Measurements from ENCODE around the gene ZNF526.

The ZNF526 gene

GRCh38 chr19:42216653-42217519, 3.2 kb upstream of the ZNF526 start (continued):
- TF ChIP-seq ZNF561 (tag by site-specific recombination; IDR thresholded peaks at IDR 0.05; ENCODE audit: borderline replicate concordance) (peak; percentile 86; the same call in 1 of the 2 replicates), ZNF645 (tag by site-specific recombination; IDR thresholded peaks at IDR 0.05) (0 out of 2 replicates have a peak, but pooled peaks have one; percentile 17), ZSCAN5A (tag by site-specific recombination; IDR thresholded peaks at IDR 0.05) (no peak), ZNF843 (tag by site-specific recombination; IDR thresholded peaks at IDR 0.05) (no peak), ZNF24 (tag by site-specific recombination; IDR thresholded peaks at IDR 0.05) (peak; percentile 45; the same call in 1 of the 2 replicates), MZF1 (tag by site-specific recombination; IDR thresholded peaks at IDR 0.05; ENCODE audit: borderline replicate concordance) (no peak), PATZ1 (tag by site-specific recombination; IDR thresholded peaks at IDR 0.05) (peak; percentile 77), ZNF677 (tag by site-specific recombination; IDR thresholded peaks at IDR 0.05) (no peak), ZNF341 (tag by site-specific recombination; IDR thresholded peaks at IDR 0.05; ENCODE audit: low read depth) (no peak), ZNF335 (tag by site-specific recombination; conservative IDR thresholded peaks at IDR 0.05) (peak; percentile 91), YY2 (tag by site-specific recombination; IDR thresholded peaks at IDR 0.05) (no peak), YY1 (tag by site-specific recombination; IDR thresholded peaks at IDR 0.05) (no peak; the same call in 1 of the 2 replicates), ZNF473 (tag by site-specific recombination; IDR thresholded peaks at IDR 0.05) (no peak), ZNF501 (tag by site-specific recombination; IDR thresholded peaks at IDR 0.05) (peak; percentile 51), ZBTB11 (tag by site-specific recombination; conservative IDR thresholded peaks at IDR 0.05; ENCODE audit: low read depth) (peak; percentile 37; the same call in 1 of the 2 replicates), ZNF529 (tag by site-specific recombination; IDR thresholded peaks at IDR 0.05; ENCODE audit: insufficient replicate concordance) (no peak), ZNF585B (tag by site-specific recombination; IDR thresholded peaks at IDR 0.05) (no peak), ZNF747 (tag by site-specific recombination; IDR thresholded peaks at IDR 0.05) (no peak), SP2 (tag by site-specific recombination; IDR thresholded peaks at IDR 0.05) (peak; percentile 65), ZNF248 (tag by site-specific recombination; IDR thresholded peaks at IDR 0.05) (no peak), OSR2 (tag by site-specific recombination; IDR thresholded peaks at IDR 0.05) (no peak), ZFHX2 (tag by site-specific recombination; conservative IDR thresholded peaks at IDR 0.05) (peak; percentile 87), ZNF658 (tag by site-specific recombination; IDR thresholded peaks at IDR 0.05) (no peak), ZNF560 (tag by site-specific recombination; IDR thresholded peaks at IDR 0.05; ENCODE audit: borderline replicate concordance) (no peak)
- TF ChIP-seq, protein P1, sequence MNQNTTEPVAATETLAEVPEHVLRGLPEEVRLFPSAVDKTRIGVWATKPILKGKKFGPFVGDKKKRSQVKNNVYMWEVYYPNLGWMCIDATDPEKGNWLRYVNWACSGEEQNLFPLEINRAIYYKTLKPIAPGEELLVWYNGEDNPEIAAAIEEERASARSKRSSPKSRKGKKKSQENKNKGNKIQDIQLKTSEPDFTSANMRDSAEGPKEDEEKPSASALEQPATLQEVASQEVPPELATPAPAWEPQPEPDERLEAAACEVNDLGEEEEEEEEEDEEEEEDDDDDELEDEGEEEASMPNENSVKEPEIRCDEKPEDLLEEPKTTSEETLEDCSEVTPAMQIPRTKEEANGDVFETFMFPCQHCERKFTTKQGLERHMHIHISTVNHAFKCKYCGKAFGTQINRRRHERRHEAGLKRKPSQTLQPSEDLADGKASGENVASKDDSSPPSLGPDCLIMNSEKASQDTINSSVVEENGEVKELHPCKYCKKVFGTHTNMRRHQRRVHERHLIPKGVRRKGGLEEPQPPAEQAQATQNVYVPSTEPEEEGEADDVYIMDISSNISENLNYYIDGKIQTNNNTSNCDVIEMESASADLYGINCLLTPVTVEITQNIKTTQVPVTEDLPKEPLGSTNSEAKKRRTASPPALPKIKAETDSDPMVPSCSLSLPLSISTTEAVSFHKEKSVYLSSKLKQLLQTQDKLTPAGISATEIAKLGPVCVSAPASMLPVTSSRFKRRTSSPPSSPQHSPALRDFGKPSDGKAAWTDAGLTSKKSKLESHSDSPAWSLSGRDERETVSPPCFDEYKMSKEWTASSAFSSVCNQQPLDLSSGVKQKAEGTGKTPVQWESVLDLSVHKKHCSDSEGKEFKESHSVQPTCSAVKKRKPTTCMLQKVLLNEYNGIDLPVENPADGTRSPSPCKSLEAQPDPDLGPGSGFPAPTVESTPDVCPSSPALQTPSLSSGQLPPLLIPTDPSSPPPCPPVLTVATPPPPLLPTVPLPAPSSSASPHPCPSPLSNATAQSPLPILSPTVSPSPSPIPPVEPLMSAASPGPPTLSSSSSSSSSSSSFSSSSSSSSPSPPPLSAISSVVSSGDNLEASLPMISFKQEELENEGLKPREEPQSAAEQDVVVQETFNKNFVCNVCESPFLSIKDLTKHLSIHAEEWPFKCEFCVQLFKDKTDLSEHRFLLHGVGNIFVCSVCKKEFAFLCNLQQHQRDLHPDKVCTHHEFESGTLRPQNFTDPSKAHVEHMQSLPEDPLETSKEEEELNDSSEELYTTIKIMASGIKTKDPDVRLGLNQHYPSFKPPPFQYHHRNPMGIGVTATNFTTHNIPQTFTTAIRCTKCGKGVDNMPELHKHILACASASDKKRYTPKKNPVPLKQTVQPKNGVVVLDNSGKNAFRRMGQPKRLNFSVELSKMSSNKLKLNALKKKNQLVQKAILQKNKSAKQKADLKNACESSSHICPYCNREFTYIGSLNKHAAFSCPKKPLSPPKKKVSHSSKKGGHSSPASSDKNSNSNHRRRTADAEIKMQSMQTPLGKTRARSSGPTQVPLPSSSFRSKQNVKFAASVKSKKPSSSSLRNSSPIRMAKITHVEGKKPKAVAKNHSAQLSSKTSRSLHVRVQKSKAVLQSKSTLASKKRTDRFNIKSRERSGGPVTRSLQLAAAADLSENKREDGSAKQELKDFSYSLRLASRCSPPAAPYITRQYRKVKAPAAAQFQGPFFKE (tag by site-specific recombination; IDR thresholded peaks at IDR 0.05; ENCODE audit: borderline replicate concordance) = no peak

Measured in HEK293 (cell line).